Neuronal stem cell (in vitro differentiated cells): ENCODE measurements around the gene PLEKHA7.

Experiments used
- DNase-seq: peaks from one replicate; pipeline ENCODE4 v3.0.0-alpha.2; 2013; ENCODE audit warnings: low spot score
- H2AFZ ChIP-seq: one replicate; pipeline ENCODE4 v1.6.1; 2013; ENCODE audit warnings: mild to moderate bottlenecking, low read length, inconsistent platforms
- H2AK5ac ChIP-seq: 2 replicates; pipeline ENCODE4 v1.6.1; 2013; ENCODE audit warnings: low read depth, mild to moderate bottlenecking, inconsistent platforms, low read length, moderate library complexity, mixed read lengths
- H2BK120ac ChIP-seq: 2 replicates; pipeline ENCODE4 v1.6.1; 2013; ENCODE audit warnings: low read depth, mild to moderate bottlenecking, inconsistent platforms, low read length, moderate library complexity, mixed read lengths
- H2BK12ac ChIP-seq: one replicate; pipeline ENCODE4 v1.6.1; 2013; ENCODE audit warnings: low read length, inconsistent platforms
- H2BK15ac ChIP-seq: 2 replicates; pipeline ENCODE4 v1.6.1; 2013; ENCODE audit warnings: mild to moderate bottlenecking, low read length, inconsistent platforms, mixed read lengths
- H2BK5ac ChIP-seq: one replicate; pipeline ENCODE4 v1.6.1; 2013; ENCODE audit warnings: inconsistent platforms, mild to moderate bottlenecking, low read length, moderate library complexity
- H3K14ac ChIP-seq: one replicate; pipeline ENCODE4 v1.6.1; 2013; ENCODE audit warnings: low read length, inconsistent platforms
- H3K18ac ChIP-seq: 2 replicates; pipeline ENCODE4 v1.6.1; 2013; ENCODE audit warnings: low read length, inconsistent platforms
- H3K23ac ChIP-seq: 2 replicates; pipeline ENCODE4 v1.6.1; 2013; ENCODE audit warnings: low read depth, mild to moderate bottlenecking, mixed read lengths, low read length, inconsistent platforms; ENCODE audit not compliant: poor library complexity
- H3K27ac ChIP-seq: replicated peaks from 3 replicates; pipeline ENCODE4 v1.5.1; 2013; ENCODE audit warnings: low read length, inconsistent platforms
- H3K27me3 ChIP-seq, 3 experiments: 2 replicates each; pipeline ENCODE4 v1.6.1; 2013; ENCODE audit warnings: low read length in 3 of 3, mild to moderate bottlenecking in 2 of 3, inconsistent platforms in 1 of 3, low read depth in 1 of 3, mixed read lengths in 1 of 3, moderate library complexity in 1 of 3; ENCODE audit not compliant: control insufficient read depth in 3 of 3, insufficient read depth in 3 of 3
- H3K36me3 ChIP-seq, 2 donors: replicated peaks in 1 of 2; 2 replicates each; pipeline ENCODE4 v1.6.1; 2013; ENCODE audit warnings: low read length in 2 of 2; ENCODE audit not compliant: control insufficient read depth in 2 of 2, insufficient read depth in 2 of 2
- H3K4ac ChIP-seq: 2 replicates; pipeline ENCODE4 v1.6.1; 2013; ENCODE audit warnings: inconsistent platforms, mild to moderate bottlenecking, low read length, moderate library complexity
- H3K4me1 ChIP-seq, 2 donors: 1 replicate in 1 of 2; 2 replicates in 1 of 2; pipeline ENCODE4 v1.6.1; 2013; ENCODE audit warnings: low read length in 2 of 2, low read depth in 1 of 2; ENCODE audit not compliant: control insufficient read depth in 2 of 2, insufficient read depth in 1 of 2
- H3K4me2 ChIP-seq: one replicate; pipeline ENCODE4 v1.6.1; 2013; ENCODE audit warnings: mild to moderate bottlenecking, low read length, inconsistent platforms; ENCODE audit not compliant: insufficient read depth, poor library complexity, severe bottlenecking
- H3K4me3 ChIP-seq, 2 donors: 2 replicates each; pipeline ENCODE4 v1.5.1; 2013; ENCODE audit warnings: low read length in 2 of 2, mild to moderate bottlenecking in 2 of 2, inconsistent platforms in 1 of 2, moderate library complexity in 1 of 2
- H3K79me1 ChIP-seq: one replicate; pipeline ENCODE4 v1.6.1; 2013; ENCODE audit warnings: low read depth, mild to moderate bottlenecking, inconsistent platforms, low read length, moderate library complexity
- H3K9ac ChIP-seq: one replicate; pipeline ENCODE4 v1.6.1; 2013; ENCODE audit warnings: mild to moderate bottlenecking, low read depth, low read length, inconsistent platforms; ENCODE audit not compliant: poor library complexity
- H3K9me3 ChIP-seq, 2 donors: replicated peaks in 1 of 2; 2 replicates each; pipeline versions ENCODE3 to v1.6.1; 2013; ENCODE audit warnings: low read length in 2 of 2, mild to moderate bottlenecking in 2 of 2, inconsistent platforms in 1 of 2, low read depth in 1 of 2, mixed read lengths in 1 of 2, moderate library complexity in 1 of 2; ENCODE audit not compliant: control insufficient read depth in 2 of 2, insufficient read depth in 1 of 2
- H4K8ac ChIP-seq: one replicate; pipeline ENCODE4 v1.6.1; 2013; ENCODE audit warnings: low read depth, mild to moderate bottlenecking, inconsistent platforms, low read length, moderate library complexity
- H4K91ac ChIP-seq: one replicate; pipeline ENCODE4 v1.6.1; 2013; ENCODE audit warnings: low read length, low read depth, mild to moderate bottlenecking, inconsistent platforms; ENCODE audit not compliant: poor library complexity
- WGBS, 2 donors: extraction: QIAGEN DNeasy Blood & Tissue Kit; methylation state at CpG; one replicate each; pipeline ENCODE4 v1.1.7; 2013; ENCODE audit warnings: missing lambda C conversion rate in 2 of 2, mixed read lengths in 1 of 2; ENCODE audit not compliant: insufficient read length in 2 of 2, insufficient replicate concordance in 1 of 2; ENCODE audit errors: extremely low coverage in 2 of 2; 5-methylcytosine and 5-hydroxymethylcytosine counted together

PLEKHA7 gene

GRCh38 chr11:17012712-17013547 is 1.3 kb downstream of the PLEKHA7 start:
- peak overlapping the region; percentile 76 for H3K4me2 ChIP-seq
- H2AK5ac ChIP-seq: peak overlapping the region; percentile 50
- H2BK12ac ChIP-seq: no peak overlapping the region
- peak overlapping the region; percentile 90 to 91 for H3K4me3 ChIP-seq
- peak overlapping the region; percentile 90 for H3K9ac ChIP-seq
- no peak overlapping the region for H4K91ac ChIP-seq
- H2AFZ ChIP-seq: peak overlapping the region; percentile 100
- WGBS, 2 donors: no CpG with 5 or more reads among the region's 38 CpGs
- H3K27ac ChIP-seq: no peak overlapping the region
- H3K4me1 ChIP-seq: peaks cover 0 to 3% of the 10 kb centered on the region in 2 donors
- peak overlapping the region; percentile 33 for H2BK15ac ChIP-seq
- no peak overlapping the region for H2BK5ac ChIP-seq
- H3K18ac ChIP-seq: peak overlapping the region; percentile 94
- no peaks in the 10 kb centered on the region for H3K79me1 ChIP-seq
- no peak overlapping the region for H3K23ac ChIP-seq
- no peak overlapping the region for H3K14ac ChIP-seq
- peaks cover 2 to 14% of the 10 kb centered on the region in 2 donors for H3K36me3 ChIP-seq
- no peak overlapping the region for H3K4ac ChIP-seq
- no peak overlapping the region for H2BK120ac ChIP-seq
- no peaks in the 10 kb centered on the region for H3K27me3 ChIP-seq
- H3K9me3 ChIP-seq: no peaks in the 10 kb centered on the region
- DNase-seq: peak; percentile 57
- no peak overlapping the region for H4K8ac ChIP-seq

GRCh38 chr11:17012179-17012578 is 2.0 kb downstream of the PLEKHA7 start:
- H3K4me3 ChIP-seq: peak overlapping the region in 1 of 2 donors; percentile 91
- WGBS, 2 donors: no CpG with 5 or more reads among the region's 6 CpGs

GRCh38 chr11:17010851-17011420 is 3.3 kb downstream of the PLEKHA7 start:
- no peak overlapping the region for H3K4ac ChIP-seq
- no peaks in the 10 kb centered on the region for H3K9me3 ChIP-seq
- no peak overlapping the region for H2BK5ac ChIP-seq
- no peak overlapping the region for H2BK12ac ChIP-seq
- H2BK120ac ChIP-seq: no peak overlapping the region
- peaks cover 2 to 14% of the 10 kb centered on the region in 2 donors for H3K36me3 ChIP-seq
- no peak for DNase-seq
- peaks cover 0 to 3% of the 10 kb centered on the region in 2 donors for H3K4me1 ChIP-seq
- no CpG with 5 or more reads among the region's 8 CpGs for WGBS, 2 donors
- H4K91ac ChIP-seq: no peak overlapping the region
- H2AK5ac ChIP-seq: no peak overlapping the region
- peak overlapping the region; percentile 56 for H3K23ac ChIP-seq
- peak overlapping the region; percentile 39 for H3K9ac ChIP-seq
- H4K8ac ChIP-seq: no peak overlapping the region
- H3K4me3 ChIP-seq: no peak overlapping the region
- no peak overlapping the region for H2AFZ ChIP-seq
- H3K27ac ChIP-seq: no peak overlapping the region
- H2BK15ac ChIP-seq: no peak overlapping the region
- H3K79me1 ChIP-seq: no peaks in the 10 kb centered on the region
- no peak overlapping the region for H3K14ac ChIP-seq
- H3K4me2 ChIP-seq: no peak overlapping the region
- no peaks in the 10 kb centered on the region for H3K27me3 ChIP-seq
- H3K18ac ChIP-seq: no peak overlapping the region

More at GRCh38 chr11:17012179-17012578, 2.0 kb downstream of the PLEKHA7 start:
- H3K27me3 ChIP-seq: no peaks in the 10 kb centered on the region
- H3K23ac ChIP-seq: no peak overlapping the region
- no peak overlapping the region for H3K18ac ChIP-seq
- no peaks in the 10 kb centered on the region for H3K79me1 ChIP-seq
- H3K27ac ChIP-seq: no peak overlapping the region
- no peak overlapping the region for H3K9ac ChIP-seq
- no peak overlapping the region for H3K14ac ChIP-seq
- H2AK5ac ChIP-seq: no peak overlapping the region
- H3K9me3 ChIP-seq: no peaks in the 10 kb centered on the region
- no peak overlapping the region for H2BK120ac ChIP-seq
- no peak overlapping the region for H3K4ac ChIP-seq
- H2BK15ac ChIP-seq: no peak overlapping the region
- H2AFZ ChIP-seq: no peak overlapping the region
- no peak overlapping the region for H4K91ac ChIP-seq
- no peak overlapping the region for H4K8ac ChIP-seq
- H2BK12ac ChIP-seq: no peak overlapping the region
- no peak overlapping the region for H2BK5ac ChIP-seq
- H3K36me3 ChIP-seq: peaks cover 2 to 14% of the 10 kb centered on the region in 2 donors
- no peak for DNase-seq
- H3K4me2 ChIP-seq: no peak overlapping the region
- H3K4me1 ChIP-seq: peaks cover 0 to 3% of the 10 kb centered on the region in 2 donors

- Histone ChIP-seq H2BK120ac (no peak overlapping the region), H3K14ac (no peak overlapping the region), H3K4ac (no peak overlapping the region), H2BK12ac (no peak overlapping the region), H4K8ac (no peak overlapping the region), H3K27ac (no peak overlapping the region), H3K36me3 (peaks cover 2 to 25% of the 10 kb centered on the region in 2 donors), H3K4me3 (no peak overlapping the region), H4K91ac (no peak overlapping the region), H3K27me3 (no peaks in the 10 kb centered on the region), H3K79me1 (no peaks in the 10 kb centered on the region), H2AK5ac (no peak overlapping the region), H2BK15ac (no peak overlapping the region), H3K9me3 (no peaks in the 10 kb centered on the region), H2AFZ (no peak overlapping the region), H2BK5ac (no peak overlapping the region), H3K4me2 (no peak overlapping the region), H3K4me1 (peaks cover 0 to 1% of the 10 kb centered on the region in 2 donors), H3K9ac (no peak overlapping the region), H3K18ac (no peak overlapping the region), H3K23ac (no peak overlapping the region)
- no peak for DNase-seq
- no CpG with 5 or more reads among the region's 3 CpGs for WGBS, 2 donors
These were observed 6.1 kb downstream of the PLEKHA7 start for GRCh38 chr11:17008099-17008498.
